HCT116 (cell line): ENCODE results near the gene TMEM269. TPM values are rescaled to one million over a fixed set of nuclear protein-coding genes. Genes with fewer than 3 reads are reported as not detected.

ENCODE experiments used
- ATAC-seq: fragments of 200-7000 bp; cut with Tn5 transposase; 2 replicates; pipeline ENCODE4 v1.9.1; 2020; ENCODE audit warnings: mild to moderate bottlenecking, moderate library complexity
- BruUV-seq: library from RNA; stranded (reverse); fragments of 400-500 nt; replicated peaks from 2 replicates; lab custom pipeline; 2021; lab: Mats Ljungman, UMichigan
- CTCF ChIA-PET: fragments of 300-600 bp; sonication (Branson Sonifier 250); formaldehyde crosslinking; loops from one replicate; lab custom pipeline; 2021; ENCODE audit warnings: antibody characterized with exemption; lab: Charles Lee
- POLR2A ChIA-PET: fragments of 300-600, 350-600 bp; sonication (Branson Sonifier 250); formaldehyde crosslinking; loops from one replicate; lab custom pipeline; 2021; ENCODE audit warnings: antibody characterized with exemption; lab: Charles Lee
- RAD21 ChIA-PET, 2 experiments: fragments of 300-600 bp; sonication (Branson Sonifier 250); formaldehyde crosslinking; loops; one replicate each; lab custom pipeline; 2023; ENCODE audit warnings: low total read pairs in 2 of 2; ENCODE audit not compliant: uncharacterized antibody in 2 of 2, unreplicated experiment in 2 of 2, low non-redundant PET in 1 of 2; lab: Charles Lee
- DNase-seq: peaks from one replicate; pipeline ENCODE4 v3.0.0-alpha.2; 2010; ENCODE audit warnings: low read depth, low spot score
- H2AFZ ChIP-seq: fragments of 200-600 bp; shearing (Covaris generic), sonication (generic); 2 replicates; pipeline ENCODE4 v1.6.1; 2017; ENCODE audit warnings: low read depth, mixed run types, mixed read lengths, antibody characterized with exemption, low read length; ENCODE audit not compliant: poor library complexity, severe bottlenecking
- H3K27ac ChIP-seq: 2 replicates; pipeline ENCODE4 v1.5.1; 2012; ENCODE audit warnings: low read depth, low read length
- H3K27me3 ChIP-seq: fragments of 200-600 bp; sonication (generic); 2 replicates; pipeline ENCODE4 v1.6.1; 2016; ENCODE audit warnings: mixed run types, low read length, mixed read lengths; ENCODE audit not compliant: insufficient read depth
- H3K36me3 ChIP-seq, 2 experiments: fragments of 200-500 bp in 1 of 2; fragments of 200-600 bp in 1 of 2; sonication (Bioruptor generic) in 1 of 2; sonication (generic) in 1 of 2; 2 replicates each; pipeline versions ENCODE4 v1.5.1 to v1.6.1; 2014 to 2016; ENCODE audit warnings: low read length in 2 of 2, inconsistent platforms in 1 of 2, mixed read lengths in 1 of 2, mixed run types in 1 of 2; ENCODE audit not compliant: insufficient read depth in 2 of 2, control insufficient read depth in 1 of 2
- H3K4me1 ChIP-seq, 2 experiments: fragments of 200-600 bp in 1 of 2; sonication (generic) in 1 of 2; 2 replicates each; pipeline versions ENCODE4 v1.5.1 to v1.6.1; 2012 to 2017; ENCODE audit warnings: low read length in 2 of 2, inconsistent platforms in 1 of 2, mild to moderate bottlenecking in 1 of 2, mixed read lengths in 1 of 2, mixed run types in 1 of 2, moderate library complexity in 1 of 2; ENCODE audit not compliant: insufficient read depth in 2 of 2, control insufficient read depth in 1 of 2
- H3K4me2 ChIP-seq: fragments of 200-600 bp; sonication (generic); 2 replicates; pipeline ENCODE4 v1.6.1; 2017; ENCODE audit warnings: mixed run types, low read length, mixed read lengths
- H3K4me3 ChIP-seq, 2 experiments: fragments of 200-600 bp in 1 of 2; sonication (generic) in 1 of 2; replicated peaks in 1 of 2; 2 replicates each; pipeline ENCODE4 v1.5.1; 2011 to 2016; ENCODE audit warnings: low read length in 2 of 2, control low read depth in 1 of 2, low read depth in 1 of 2, mild to moderate bottlenecking in 1 of 2, mixed read lengths in 1 of 2, mixed run types in 1 of 2
- H3K79me2 ChIP-seq: fragments of 200-600 bp; sonication (generic); 2 replicates; pipeline ENCODE4 v1.6.1; 2017; ENCODE audit warnings: mild to moderate bottlenecking, mixed run types, low read length, moderate library complexity, mixed read lengths; ENCODE audit not compliant: insufficient read depth
- H3K9ac ChIP-seq: fragments of 200-600 bp; sonication (generic); 2 replicates; pipeline ENCODE4 v1.6.1; 2016; ENCODE audit warnings: low read length, mixed read lengths
- H3K9me2 ChIP-seq: fragments of 200-600 bp; sonication (generic), shearing (Covaris generic); 2 replicates; pipeline ENCODE4 v1.6.1; 2017; ENCODE audit warnings: mixed run types, mild to moderate bottlenecking, moderate library complexity; ENCODE audit not compliant: insufficient read depth
- H3K9me3 ChIP-seq, 2 experiments: fragments of 200-500 bp in 1 of 2; fragments of 200-600 bp in 1 of 2; sonication (Bioruptor generic) in 1 of 2; sonication (generic) in 1 of 2; 2 replicates each; pipeline ENCODE4 v1.6.1; 2014 to 2017; ENCODE audit warnings: low read length in 2 of 2, mixed read lengths in 2 of 2, inconsistent platforms in 1 of 2, low read depth in 1 of 2, mild to moderate bottlenecking in 1 of 2, mixed run types in 1 of 2, moderate library complexity in 1 of 2; ENCODE audit not compliant: control insufficient read depth in 1 of 2, insufficient read depth in 1 of 2
- H4K20me1 ChIP-seq: fragments of 200-600 bp; sonication (generic), shearing (Covaris generic); 2 replicates; pipeline ENCODE4 v1.6.1; 2017; ENCODE audit warnings: mixed run types, mild to moderate bottlenecking, moderate library complexity; ENCODE audit not compliant: insufficient read depth
- ATF3 ChIP-seq: IDR thresholded peaks from 2 replicates; pipeline ENCODE4 v1.6.1; 2012
- CBX3 ChIP-seq: IDR thresholded peaks from 2 replicates; pipeline ENCODE4 v1.6.1; 2012; ENCODE audit warnings: low read depth
- CEBPB ChIP-seq: IDR thresholded peaks from 2 replicates; pipeline ENCODE4 v1.6.1; 2012; ENCODE audit warnings: low read depth
- CTCF ChIP-seq, 3 experiments: fragments of 200-600 bp in 1 of 3; sonication (generic) in 1 of 3; IDR thresholded peaks in 2 of 3; conservative IDR thresholded peaks in 1 of 3; 2 replicates each; pipeline ENCODE4 v1.5.1; 2012 to 2017; ENCODE audit warnings: low read depth in 2 of 3, low read length in 2 of 3, antibody characterized with exemption in 1 of 3, borderline replicate concordance in 1 of 3, control low read depth in 1 of 3, mild to moderate bottlenecking in 1 of 3, mixed read lengths in 1 of 3, mixed run types in 1 of 3, moderate library complexity in 1 of 3; ENCODE audit not compliant: insufficient read depth in 1 of 3
- EGR1 ChIP-seq: IDR thresholded peaks from 2 replicates; pipeline ENCODE4 v1.6.1; 2012; ENCODE audit warnings: low read depth
- ELF1 ChIP-seq: IDR thresholded peaks from 2 replicates; pipeline ENCODE4 v1.6.1; 2012; ENCODE audit warnings: low read depth, borderline replicate concordance
- EZH2 ChIP-seq: fragments of 200-600 bp; sonication (generic); IDR thresholded peaks from 2 replicates; pipeline ENCODE4 v1.6.1; 2017; ENCODE audit warnings: antibody characterized with exemption, mixed run types
- JUND ChIP-seq: IDR thresholded peaks from 2 replicates; pipeline ENCODE4 v1.6.1; 2012
- MAX ChIP-seq: IDR thresholded peaks from 2 replicates; pipeline ENCODE4 v1.6.1; 2012
- POLR2A ChIP-seq: IDR thresholded peaks from 2 replicates; pipeline ENCODE4 v1.7.0; 2011; ENCODE audit warnings: borderline replicate concordance; ENCODE audit not compliant: insufficient read depth, insufficient read length; ENCODE audit errors: extremely low read depth
- RAD21 ChIP-seq: IDR thresholded peaks from 2 replicates; pipeline ENCODE4 v1.6.1; 2012; ENCODE audit warnings: low read depth, mild to moderate bottlenecking
- REST ChIP-seq: IDR thresholded peaks from 2 replicates; pipeline ENCODE4 v1.6.1; 2012; ENCODE audit warnings: low read depth
- SIN3A ChIP-seq: IDR thresholded peaks from 2 replicates; pipeline ENCODE4 v1.6.1; 2012; ENCODE audit warnings: low read depth
- SP1 ChIP-seq: IDR thresholded peaks from 2 replicates; pipeline ENCODE4 v1.6.1; 2012; ENCODE audit warnings: low read depth
- SRF ChIP-seq: IDR thresholded peaks from 2 replicates; pipeline ENCODE4 v1.6.1; 2012; ENCODE audit warnings: low read depth
- TCF7L2 ChIP-seq: IDR thresholded peaks from 2 replicates; pipeline ENCODE4 v1.7.0; 2011; ENCODE audit warnings: borderline replicate concordance, inconsistent platforms; ENCODE audit not compliant: insufficient read depth, insufficient read length; ENCODE audit errors: extremely low read depth
- YY1 ChIP-seq: IDR thresholded peaks from 2 replicates; pipeline ENCODE4 v1.6.1; 2011; ENCODE audit warnings: low read length, low read depth, moderate library complexity, mild to moderate bottlenecking; ENCODE audit not compliant: insufficient replicate concordance; ENCODE audit errors: extremely low read depth
- ZBTB33 ChIP-seq: IDR thresholded peaks from 2 replicates; pipeline ENCODE4 v1.6.1; 2011; ENCODE audit warnings: mild to moderate bottlenecking, low read length, moderate library complexity; ENCODE audit not compliant: insufficient replicate concordance; ENCODE audit errors: extremely low read depth
- ZFX ChIP-seq: fragments of 450-650 bp; IDR thresholded peaks from 2 replicates; pipeline ENCODE4 v1.6.1; 2017
- ZNF274 ChIP-seq: fragments of 200-500 bp; sonication (Bioruptor generic); IDR thresholded peaks from 2 replicates; pipeline ENCODE4 v1.6.1; 2014; ENCODE audit warnings: mild to moderate bottlenecking, low read depth, low read length, inconsistent platforms
- intact Hi-C: fragments of 100-400 bp; cut with micrococcal nuclease; formaldehyde crosslinking; loops from 2 replicates; pipeline ENCODE4 v1.10.0; 2022
- total RNA-seq: library from RNA; stranded (reverse); gene quantifications from one replicate; pipeline ENCODE4 v1.2.1, GENCODE V29; 2021; ENCODE audit not compliant: unreplicated experiment

TMEM269 gene
- total RNA-seq, 1 experiment from 2014 or later = 0.34 TPM

- H3K36me3 ChIP-seq = peaks cover 6 to 7% of the 10 kb centered on the region in 2 experiments; a peak in 3 of 4 replicates
Measured at GRCh38 chr1:42845866-42846256, 61.1 kb downstream of the TMEM269 start.

More at GRCh38 chr1:42845866-42846256, 61.1 kb downstream of the TMEM269 start:
- ChIA-PET RAD21 (interaction anchor here (1.4 to 1.5 kb wide), 2 partner anchors 228 kb away, joined by 4 to 7 read pairs; no protein-coding TSS in a partner anchor), CTCF (interaction anchor here (0.7 to 2.2 kb wide), 10 partner anchors 8 to 268 kb away, joined by 3 to 10 read pairs (median 4); partner anchors contain the start of genes C1orf50, ERMAP, P3H1 and SVBP), POLR2A (interaction anchor here (1.0 to 1.6 kb wide), 6 partner anchors 12 to 38 kb away, joined by 3 to 7 read pairs (median 3); partner anchors contain the start of gene ERMAP)
- Histone ChIP-seq H3K4me3 (peak overlapping the region; percentile 79 to 82), H3K9me3 (no peaks in the 10 kb centered on the region), H3K4me2 (peak overlapping the region; percentile 83), H3K9ac (0 out of 2 replicates have a peak overlapping the region, but pooled peaks have one; percentile 23), H3K79me2 (peaks cover 23% of the 10 kb centered on the region), H4K20me1 (no peaks in the 10 kb centered on the region), H3K4me1 (peaks cover 7 to 16% of the 10 kb centered on the region in 2 experiments; a peak in 3 of 4 replicates), H3K9me2 (no peaks in the 10 kb centered on the region), H3K27ac (no peak overlapping the region), H2AFZ (peak overlapping the region; percentile 94), H3K27me3 (no peaks in the 10 kb centered on the region)
- ATAC-seq = peak; percentile 22
- TSS peak; percentile 86 for BruUV-seq
- no peak for TF ChIP-seq ATF3
- no peak for TF ChIP-seq ZNF274
- TF ChIP-seq REST = no peak
- no peak for TF ChIP-seq RAD21
- TF ChIP-seq CEBPB = no peak
- no peak for TF ChIP-seq CTCF (IDR thresholded peaks at IDR 0.05 in 2 of 3, conservative IDR thresholded peaks at IDR 0.05 in 1 of 3; ENCODE audit: borderline replicate concordance in 1 of 3, insufficient read depth in 1 of 3, low read depth in 2 of 3, low read length in 2 of 3)
- no peak for TF ChIP-seq YY1
- no peak for TF ChIP-seq EZH2
- TF ChIP-seq SIN3A = no peak
- TF ChIP-seq ZBTB33 = no peak
- TF ChIP-seq ELF1 = no peak
- no peak for TF ChIP-seq EGR1
- no peak for TF ChIP-seq SP1
- no peak for TF ChIP-seq JUND
- TF ChIP-seq MAX = no peak
- no peak for TF ChIP-seq CBX3
- TF ChIP-seq ZFX = no peak
- TF ChIP-seq SRF = no peak
- TF ChIP-seq POLR2A = no peak
- no peak for TF ChIP-seq TCF7L2
- no peak for DNase-seq
- intact Hi-C loops = no loop called here
